Left ventricle myocardium inferior (tissue), 1 donor: ENCODE measurements around the gene L3MBTL4. TPM values are rescaled to one million over a fixed set of nuclear protein-coding genes. Genes with fewer than 3 reads are reported as not detected.

Experiments used
- DNase-seq: peaks from one replicate; pipeline ENCODE4 v3.0.0-alpha.2; 2020
- H3K27ac ChIP-seq: fragments of 200-600 bp; replicated peaks from 2 replicates; pipeline ENCODE4 v1.8.0; 2021
- H3K27me3 ChIP-seq: fragments of 200-600 bp; 2 replicates; pipeline ENCODE4 v1.8.0; 2021; ENCODE audit warnings: low read depth
- H3K36me3 ChIP-seq: fragments of 200-600 bp; 2 replicates; pipeline ENCODE4 v1.8.0; 2021
- H3K4me1 ChIP-seq: fragments of 200-600 bp; 2 replicates; pipeline ENCODE4 v1.8.0; 2021
- H3K4me3 ChIP-seq: fragments of 200-600 bp; 2 replicates; pipeline ENCODE4 v1.8.0; 2021; ENCODE audit warnings: mild to moderate bottlenecking, moderate library complexity
- H3K9me3 ChIP-seq: fragments of 200-600 bp; replicated peaks from 2 replicates; pipeline ENCODE4 v1.8.0; 2021
- intact Hi-C: fragments of 100-400 bp; cut with micrococcal nuclease; formaldehyde crosslinking; loops from one replicate; pipeline ENCODE4 v1.11.0; 2022
- total RNA-seq: library from RNA; stranded (reverse); fragmentation: NEBNext Ultra II Directional; extraction: Animal tissue kit (Norgen Biotek cat#: 25700); gene quantifications from one replicate; pipeline ENCODE4 v1.2.1, GENCODE V29; 2021
- TF ChIP-seq, protein P1 (sequence below): fragments of 200-600 bp; IDR thresholded peaks from 2 replicates; pipeline ENCODE4 v1.8.0; 2021; ENCODE audit warnings: antibody characterized with exemption, mild to moderate bottlenecking, borderline replicate concordance
- donor health status: DM: no; HTN: yes; CAD: no; lungs with severe emphysema.

L3MBTL4 gene
- total RNA-seq, 1 donor from 2014 or later: 3.5 TPM

DNA sequence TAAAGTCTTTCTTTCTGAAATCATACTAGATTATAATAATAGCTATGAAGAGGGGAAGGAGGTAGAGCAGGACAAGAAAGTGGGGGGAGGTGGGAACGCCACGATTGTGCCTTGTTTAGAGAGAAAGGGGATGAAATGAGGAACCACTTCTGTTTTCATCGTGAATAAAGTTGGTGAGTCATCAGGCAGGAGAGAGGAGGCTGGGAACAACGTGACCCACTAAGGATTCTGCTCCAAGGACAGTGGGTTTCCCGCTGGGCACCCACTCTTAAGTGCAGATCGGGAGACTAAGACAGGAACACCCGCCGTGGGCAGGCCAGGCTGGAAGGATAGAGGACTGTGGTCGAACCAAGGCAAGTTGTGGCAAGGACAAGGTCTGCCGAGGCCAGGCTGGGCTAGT is 158.2 kb downstream of the L3MBTL4 start:
- Histone ChIP-seq H3K4me3 (no peak overlapping the region), H3K27me3 (no peaks in the 10 kb centered on the region), H3K9me3 (peaks cover 20% of the 10 kb centered on the region), H3K36me3 (no peaks in the 10 kb centered on the region), H3K27ac (no peak overlapping the region), H3K4me1 (peaks cover 23% of the 10 kb centered on the region)
- TF ChIP-seq, protein P1, sequence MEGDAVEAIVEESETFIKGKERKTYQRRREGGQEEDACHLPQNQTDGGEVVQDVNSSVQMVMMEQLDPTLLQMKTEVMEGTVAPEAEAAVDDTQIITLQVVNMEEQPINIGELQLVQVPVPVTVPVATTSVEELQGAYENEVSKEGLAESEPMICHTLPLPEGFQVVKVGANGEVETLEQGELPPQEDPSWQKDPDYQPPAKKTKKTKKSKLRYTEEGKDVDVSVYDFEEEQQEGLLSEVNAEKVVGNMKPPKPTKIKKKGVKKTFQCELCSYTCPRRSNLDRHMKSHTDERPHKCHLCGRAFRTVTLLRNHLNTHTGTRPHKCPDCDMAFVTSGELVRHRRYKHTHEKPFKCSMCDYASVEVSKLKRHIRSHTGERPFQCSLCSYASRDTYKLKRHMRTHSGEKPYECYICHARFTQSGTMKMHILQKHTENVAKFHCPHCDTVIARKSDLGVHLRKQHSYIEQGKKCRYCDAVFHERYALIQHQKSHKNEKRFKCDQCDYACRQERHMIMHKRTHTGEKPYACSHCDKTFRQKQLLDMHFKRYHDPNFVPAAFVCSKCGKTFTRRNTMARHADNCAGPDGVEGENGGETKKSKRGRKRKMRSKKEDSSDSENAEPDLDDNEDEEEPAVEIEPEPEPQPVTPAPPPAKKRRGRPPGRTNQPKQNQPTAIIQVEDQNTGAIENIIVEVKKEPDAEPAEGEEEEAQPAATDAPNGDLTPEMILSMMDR: no peak
- intact Hi-C loops: no loop called here
- peak; percentile 18 for DNase-seq

DNA sequence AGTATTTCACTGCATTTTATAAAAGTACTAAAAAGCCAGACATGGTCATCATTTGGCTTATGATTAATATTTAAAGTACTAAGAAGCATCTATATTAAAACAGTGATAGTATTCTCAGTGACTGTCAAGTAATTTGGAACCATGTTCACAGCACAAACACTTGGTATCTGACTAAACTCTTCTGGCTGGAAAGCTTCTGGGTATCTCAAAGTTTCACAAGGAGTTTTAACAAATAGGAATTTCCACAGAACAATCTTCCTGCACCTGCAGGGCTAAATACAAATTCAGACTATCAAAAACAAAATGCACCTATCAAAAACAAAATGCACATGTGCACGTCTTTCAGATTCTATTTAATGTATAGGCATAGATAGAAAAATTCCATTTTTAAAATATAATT is 158.8 kb downstream of the L3MBTL4 start:
- H3K36me3 ChIP-seq: no peaks in the 10 kb centered on the region
- H3K4me3 ChIP-seq: no peak overlapping the region
- TF ChIP-seq, protein P1: no peak
- DNase-seq: no peak
- H3K9me3 ChIP-seq: peaks cover 20% of the 10 kb centered on the region
- intact Hi-C loops: no loop called here
- peaks cover 23% of the 10 kb centered on the region for H3K4me1 ChIP-seq
- H3K27ac ChIP-seq: peak overlapping the region; percentile 20
- no peaks in the 10 kb centered on the region for H3K27me3 ChIP-seq

DNA sequence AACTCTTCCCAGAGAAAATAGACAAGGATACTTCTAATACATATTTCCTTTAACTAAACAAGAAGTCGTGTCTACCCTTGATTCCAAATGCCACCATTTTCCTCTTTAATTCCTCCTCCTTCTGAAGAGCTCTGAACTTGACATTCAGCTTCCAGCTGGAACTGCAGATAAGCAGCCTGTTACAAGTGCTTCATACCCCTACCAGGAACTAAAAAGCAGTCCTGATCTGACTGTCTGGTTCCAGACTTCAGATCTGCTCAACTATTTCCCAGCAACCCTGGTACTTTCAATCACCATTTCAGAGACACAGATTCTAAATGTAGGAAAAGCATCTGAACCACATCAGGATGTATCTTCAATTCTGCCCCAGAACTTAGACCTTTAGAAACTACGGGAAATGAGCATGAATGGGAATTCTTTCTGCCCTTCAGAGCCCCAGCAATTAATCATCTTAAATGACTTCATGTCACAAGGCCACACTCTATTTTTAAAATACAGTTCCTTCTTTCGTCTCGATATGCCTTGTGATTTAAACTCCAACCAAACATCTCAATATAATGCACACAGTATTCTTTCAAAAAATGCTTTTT is 159.5 kb downstream of the L3MBTL4 start:
- H3K4me1 ChIP-seq: peaks cover 23% of the 10 kb centered on the region
- intact Hi-C loops: no loop called here
- no peak for DNase-seq
- peak overlapping the region; percentile 1 for H3K4me3 ChIP-seq
- no peaks in the 10 kb centered on the region for H3K27me3 ChIP-seq
- peaks cover 19% of the 10 kb centered on the region for H3K9me3 ChIP-seq
- peak overlapping the region; percentile 20 for H3K27ac ChIP-seq
- H3K36me3 ChIP-seq: no peaks in the 10 kb centered on the region
- TF ChIP-seq, protein P1: no peak

DNA sequence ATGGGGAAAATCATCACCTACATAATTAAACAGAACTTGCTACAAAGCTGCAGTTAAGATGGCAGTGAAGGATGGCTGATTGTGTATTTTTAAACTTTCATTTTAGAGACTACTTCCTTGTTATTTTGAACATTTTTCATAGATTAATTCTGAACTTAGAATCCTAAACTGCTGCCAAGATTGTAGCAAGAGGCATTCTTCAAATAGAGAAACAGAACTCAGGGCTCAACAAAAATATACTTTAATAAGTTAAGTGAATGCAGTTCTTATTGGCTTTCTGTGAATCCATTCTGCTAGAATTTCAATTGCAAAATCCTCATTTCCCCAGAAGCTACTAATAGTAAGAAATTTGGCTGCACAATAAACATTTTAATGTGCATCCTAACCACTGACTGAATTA is 160.3 kb downstream of the L3MBTL4 start:
- Histone ChIP-seq H3K36me3 (no peaks in the 10 kb centered on the region), H3K4me1 (peaks cover 23% of the 10 kb centered on the region), H3K4me3 (peak overlapping the region; percentile 1), H3K9me3 (peaks cover 11% of the 10 kb centered on the region), H3K27ac (no peak overlapping the region), H3K27me3 (no peaks in the 10 kb centered on the region)
- TF ChIP-seq, protein P1: no peak
- DNase-seq: no peak
- intact Hi-C loops: no loop called here

DNA sequence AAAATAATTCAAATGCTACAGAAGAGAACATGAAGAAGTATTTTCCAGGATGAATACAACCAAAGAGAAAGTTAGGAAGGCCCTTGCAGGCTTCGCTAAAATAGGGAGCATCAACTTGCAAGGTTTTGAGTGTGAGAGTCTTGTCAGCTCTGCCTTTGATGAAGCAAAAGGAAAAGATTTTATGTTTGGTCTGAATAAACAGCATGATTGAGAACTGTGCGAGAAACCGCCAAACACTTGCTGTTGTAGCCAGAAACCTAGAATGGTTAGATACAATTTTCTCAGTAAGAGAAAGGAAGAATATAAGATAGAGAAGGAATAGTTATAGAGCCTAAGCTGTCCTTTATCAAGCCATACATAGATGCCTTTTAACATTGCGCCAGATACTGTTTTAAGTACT is 163.6 kb downstream of the L3MBTL4 start:
- no peaks in the 10 kb centered on the region for H3K36me3 ChIP-seq
- TF ChIP-seq, protein P1: no peak
- H3K4me3 ChIP-seq: no peak overlapping the region
- peaks cover 17% of the 10 kb centered on the region for H3K4me1 ChIP-seq
- no peaks in the 10 kb centered on the region for H3K9me3 ChIP-seq
- no peak for DNase-seq
- intact Hi-C loops: no loop called here
- no peak overlapping the region for H3K27ac ChIP-seq
- H3K27me3 ChIP-seq: no peaks in the 10 kb centered on the region
